K562 (cell line): Measurements from ENCODE around the gene DDAH1. TPM values are rescaled to one million over a fixed set of nuclear protein-coding genes. Genes with fewer than 3 reads are reported as not detected.

Experiments used
- CHAMP1 ChIP-seq: fragments of 450-650 bp; IDR thresholded peaks from 2 replicates; pipeline ENCODE4 v1.6.1; 2016; ENCODE audit warnings: mild to moderate bottlenecking
- CHCHD3 ChIP-seq: fragments of 250-450 bp; sonication (Bioruptor Pico); IDR thresholded peaks from 2 replicates; pipeline ENCODE4 v2.1.2; 2022; ENCODE audit warnings: mild to moderate bottlenecking
- DNMT1 ChIP-seq: fragments of 450-650 bp; IDR thresholded peaks from 2 replicates; pipeline ENCODE4 v1.6.1; 2016; ENCODE audit warnings: antibody characterized with exemption, mild to moderate bottlenecking
- ETS2 ChIP-seq: IDR thresholded peaks from 2 replicates; pipeline ENCODE4 v1.6.1; 2016; ENCODE audit warnings: borderline replicate concordance, missing genetic modification characterization, mild to moderate bottlenecking, moderate library complexity, missing compliant biosample characterization; ENCODE audit not compliant: poor library complexity, severe bottlenecking
- SAFB2 ChIP-seq: fragments of 200-400 bp; formaldehyde crosslinking; IDR thresholded peaks from 2 replicates; pipeline ENCODE4 v1.6.1; 2018; ENCODE audit warnings: borderline replicate concordance, low read length, low read depth, moderate library complexity; ENCODE audit not compliant: severe bottlenecking
- TEAD2 ChIP-seq: fragments of 450-650 bp; IDR thresholded peaks from 2 replicates; pipeline ENCODE4 v1.6.1; 2016; ENCODE audit warnings: missing genetic modification characterization, control low read depth, missing compliant biosample characterization
- VEZF1 ChIP-seq: fragments of 200-800 bp; sonication (Bioruptor generic); IDR thresholded peaks from 2 replicates; pipeline ENCODE4 v1.6.1; 2017; ENCODE audit warnings: missing genetic modification characterization, missing compliant biosample characterization
- polyA plus RNA-seq, 8 experiments: library from polyadenylated mRNA; depleted of rRNA in 4 of 8; stranded (reverse) in 5 of 8; unstranded in 3 of 8; fragments of >200 nt; fragmentation: Nextera tagmentation in 2 of 8; fragmentation: Illumina TruSeq in 1 of 8; extraction: Ambion mirVana in 2 of 8; extraction: Trizol in 1 of 8; gene quantifications; 2 replicates each; pipeline versions ENCODE4 v1.2.1 to v1.2.3, GENCODE V29; 2011 to 2014; ENCODE audit warnings: inconsistent platforms in 1 of 8, missing spikeins in 1 of 8
- total RNA-seq, 7 experiments: library from RNA; depleted of rRNA in 6 of 7; stranded (reverse); fragments of >200 nt in 6 of 7; fragmentation: Illumina TruSeq in 2 of 7; extraction: Trizol in 2 of 7; gene quantifications; 2 replicates each; pipeline versions ENCODE4 v1.2.1 to v1.2.3, GENCODE V29; 2011 to 2021; ENCODE audit warnings: low replicate concordance in 1 of 7

Gene DDAH1
- total and polyA plus RNA-seq, 9 of the 15 experiments (the other 6 are each of a cell fraction or from before 2014, with no cell fraction given), result 0.04 to 0.24 (median 0.10) TPM

- no peak for TF ChIP-seq VEZF1 (CRISPR knock-in tag)
- no peak for TF ChIP-seq ETS2 (tag)
- no peak for TF ChIP-seq CHAMP1
- no peak for TF ChIP-seq DNMT1
- TF ChIP-seq SAFB2, result no peak
- no peak for TF ChIP-seq TEAD2 (tag)
- TF ChIP-seq CHCHD3 (CRISPR knock-in tag), result no peak
Measured at GRCh38 chr1:85306236-85306635, 158.7 kb downstream of the DDAH1 start (continued).
